ENCODE results near the gene RAP1GDS1.
"Not testable (repeated sequence)": the region's sequence is repeated elsewhere in the genome, so short reads cannot be mapped to it uniquely, and the experiment has no call there.

The RAP1GDS1 gene

GRCh38 chr4:98285676-98286075 is 24.5 kb downstream of the RAP1GDS1 start:
- H3K4me3 ChIP-seq (ENCODE audit: low read depth, low read length), result no peak overlapping the region

- H3K4me3 ChIP-seq (ENCODE audit: low read depth, low read length), result no peak overlapping the region
These were observed 26.1 kb downstream of the RAP1GDS1 start for GRCh38 chr4:98287328-98287727.

- H3K4me3 ChIP-seq (ENCODE audit: low read depth, low read length), result not testable (repeated sequence)
These were observed 27.5 kb downstream of the RAP1GDS1 start for GRCh38 chr4:98288671-98289070.

- H3K4me3 ChIP-seq (ENCODE audit: low read depth, low read length), result no peak overlapping the region
These were observed 28.2 kb downstream of the RAP1GDS1 start for GRCh38 chr4:98289375-98289774.

- H3K4me3 ChIP-seq (ENCODE audit: low read depth, low read length), result no peak overlapping the region
These were observed 29.3 kb downstream of the RAP1GDS1 start for GRCh38 chr4:98290511-98290910.

GRCh38 chr4:98293104-98293887 is 32.1 kb downstream of the RAP1GDS1 start:
- H3K4me3 ChIP-seq (ENCODE audit: low read depth, low read length), result no peak overlapping the region

- no peak overlapping the region for H3K4me3 ChIP-seq (ENCODE audit: low read depth, low read length)
These were observed 36.8 kb downstream of the RAP1GDS1 start for GRCh38 chr4:98298022-98298421.

GRCh38 chr4:98300706-98301105 is 39.5 kb downstream of the RAP1GDS1 start:
- H3K4me3 ChIP-seq (ENCODE audit: low read depth, low read length), result no peak overlapping the region

- H3K4me3 ChIP-seq (ENCODE audit: low read depth, low read length), result no peak overlapping the region
These were observed 44.4 kb downstream of the RAP1GDS1 start for GRCh38 chr4:98305576-98305975.

- no peak overlapping the region for H3K4me3 ChIP-seq (ENCODE audit: low read depth, low read length)
These were observed 49.7 kb downstream of the RAP1GDS1 start for GRCh38 chr4:98310867-98311266.

- H3K4me3 ChIP-seq (ENCODE audit: low read depth, low read length), result no peak overlapping the region
These were observed 50.5 kb downstream of the RAP1GDS1 start for GRCh38 chr4:98311656-98312055.

GRCh38 chr4:98314791-98315565 is 53.8 kb downstream of the RAP1GDS1 start:
- H3K4me3 ChIP-seq (ENCODE audit: low read depth, low read length), result no peak overlapping the region

- no peak overlapping the region for H3K4me3 ChIP-seq (ENCODE audit: low read depth, low read length)
These were observed 57.3 kb downstream of the RAP1GDS1 start for GRCh38 chr4:98318521-98318920.

GRCh38 chr4:98319021-98319420 is 57.8 kb downstream of the RAP1GDS1 start:
- H3K4me3 ChIP-seq (ENCODE audit: low read depth, low read length), result no peak overlapping the region

- no peak overlapping the region for H3K4me3 ChIP-seq (ENCODE audit: low read depth, low read length)
These were observed 65.0 kb downstream of the RAP1GDS1 start for GRCh38 chr4:98326168-98326567.

- H3K4me3 ChIP-seq (ENCODE audit: low read depth, low read length), result no peak overlapping the region
These were observed 66.5 kb downstream of the RAP1GDS1 start for GRCh38 chr4:98327694-98328093.

GRCh38 chr4:98329879-98330640 is 68.9 kb downstream of the RAP1GDS1 start:
- H3K4me3 ChIP-seq (ENCODE audit: low read depth, low read length), result not testable (repeated sequence)

- no peak overlapping the region for H3K4me3 ChIP-seq (ENCODE audit: low read depth, low read length)
These were observed 70.8 kb downstream of the RAP1GDS1 start for GRCh38 chr4:98332017-98332416.

GRCh38 chr4:98334461-98334860 is 73.3 kb downstream of the RAP1GDS1 start:
- H3K4me3 ChIP-seq (ENCODE audit: low read depth, low read length), result no peak overlapping the region

GRCh38 chr4:98338761-98339438 is 77.7 kb downstream of the RAP1GDS1 start:
- no peak overlapping the region for H3K4me3 ChIP-seq (ENCODE audit: low read depth, low read length)

GRCh38 chr4:98341309-98341708 is 80.1 kb downstream of the RAP1GDS1 start:
- no peak overlapping the region for H3K4me3 ChIP-seq (ENCODE audit: low read depth, low read length)

Data from iPS-11a (cell line).